HepG2 (cell line): ENCODE data around the gene ZBTB7B. TPM values are rescaled to one million over a fixed set of nuclear protein-coding genes. Genes with fewer than 3 reads are reported as not detected.

Experiments used
- ATAC-seq: fragments of 200-7000 bp; cut with Tn5 transposase; 3 replicates; pipeline ENCODE4 v1.9.1; 2020; ENCODE audit warnings: mild to moderate bottlenecking, moderate library complexity
- BruUV-seq: library from RNA; stranded (reverse); fragments of 400-500 nt; replicated peaks from 2 replicates; lab custom pipeline; 2021; lab: Mats Ljungman, UMichigan
- CTCF ChIA-PET: fragments of 300-600 bp; formaldehyde crosslinking; extraction: SDS; loops from one replicate; lab custom pipeline; 2021; ENCODE audit warnings: low total read pairs, inconsistent platforms, low intra/inter-chr PET ratio; lab: Yijun Ruan, JAX
- POLR2A ChIA-PET: fragments of 350-600 bp; sonication (Branson Sonifier 250); formaldehyde crosslinking; loops from one replicate; lab custom pipeline; 2020; ENCODE audit warnings: antibody characterized with exemption, inconsistent platforms; lab: Yijun Ruan, JAX
- DNase-seq: peaks from one replicate; pipeline ENCODE4 v3.0.0-alpha.2; 2015; ENCODE audit warnings: low spot score
- FAIRE-seq: peaks from 3 replicates; lab custom pipeline; 2011; peaks lifted over from hg19 to GRCh38; lab: Jason Lieb, UNC
- H2AFZ ChIP-seq: one replicate; pipeline ENCODE4 v1.6.1; 2011; ENCODE audit warnings: low read length, inconsistent platforms
- H3K27ac ChIP-seq: fragments of 300-600 bp; 3 replicates; pipeline ENCODE4 v1.8.0; 2011; ENCODE audit warnings: mixed run types, mild to moderate bottlenecking, mixed read lengths, low read length, inconsistent platforms; ENCODE audit not compliant: insufficient read depth; ENCODE audit errors: extremely low read length
- H3K27me3 ChIP-seq, 2 experiments: fragments of 200-600 bp in 1 of 2; 2 replicates in 1 of 2; 3 replicates in 1 of 2; pipeline versions ENCODE4 v1.6.0 to v1.8.0; 2011; ENCODE audit warnings: low read length in 2 of 2, mild to moderate bottlenecking in 2 of 2, moderate library complexity in 2 of 2, inconsistent platforms in 1 of 2; ENCODE audit not compliant: insufficient read depth in 2 of 2, control insufficient read depth in 1 of 2
- H3K36me3 ChIP-seq, 2 experiments: fragments of 200-600 bp in 1 of 2; replicated peaks in 1 of 2; 2 replicates in 1 of 2; 3 replicates in 1 of 2; pipeline versions ENCODE4 v1.5.1 to v1.8.0; 2011; ENCODE audit warnings: low read length in 2 of 2, inconsistent platforms in 1 of 2; ENCODE audit not compliant: insufficient read depth in 2 of 2, control insufficient read depth in 1 of 2
- H3K4me1 ChIP-seq: 2 replicates; pipeline ENCODE4 v1.5.1; 2012; ENCODE audit warnings: low read length, inconsistent platforms; ENCODE audit not compliant: insufficient read depth
- H3K4me2 ChIP-seq: 2 replicates; pipeline ENCODE4 v1.6.0; 2011; ENCODE audit warnings: low read depth, low read length, inconsistent platforms
- H3K4me3 ChIP-seq, 3 experiments: fragments of 200-600 bp in 1 of 3; sonication (generic), shearing (Covaris generic) in 1 of 3; replicated peaks in 1 of 3; 2 replicates each; pipeline ENCODE4 v1.5.1; 2011 to 2016; ENCODE audit warnings: low read length in 3 of 3, inconsistent platforms in 2 of 3, low read depth in 2 of 3, mild to moderate bottlenecking in 2 of 3, control low read depth in 1 of 3, mixed read lengths in 1 of 3; ENCODE audit not compliant: insufficient read depth in 1 of 3
- H3K79me2 ChIP-seq: one replicate; pipeline ENCODE4 v1.6.1; 2011; ENCODE audit warnings: low read length, inconsistent platforms; ENCODE audit not compliant: insufficient read depth
- H3K9ac ChIP-seq: 2 replicates; pipeline ENCODE4 v1.6.0; 2011; ENCODE audit warnings: mild to moderate bottlenecking, low read depth, low read length, inconsistent platforms; ENCODE audit not compliant: insufficient read depth
- H3K9me3 ChIP-seq: 2 replicates; pipeline ENCODE4 v1.5.1; 2012; ENCODE audit warnings: mild to moderate bottlenecking, low read length
- H4K20me1 ChIP-seq: 2 replicates; pipeline ENCODE4 v1.6.0; 2011; ENCODE audit warnings: inconsistent platforms, mild to moderate bottlenecking, low read length, moderate library complexity; ENCODE audit not compliant: insufficient read depth
- CHD4 ChIP-seq: fragments of 200-600 bp; sonication (generic); IDR thresholded peaks from 2 replicates; pipeline ENCODE4 v1.7.0; 2017; ENCODE audit warnings: mild to moderate bottlenecking, low read length, borderline replicate concordance
- HNRNPL ChIP-seq: fragments of 200-400 bp; formaldehyde crosslinking; IDR thresholded peaks from 2 replicates; pipeline ENCODE4 v1.6.1; 2017; ENCODE audit warnings: mild to moderate bottlenecking, low read depth, low read length
- PAF1 ChIP-seq: IDR thresholded peaks from 2 replicates; pipeline ENCODE4 v1.6.1; 2016; ENCODE audit warnings: missing genetic modification reagents, missing compliant biosample characterization
- RERE ChIP-seq: IDR thresholded peaks from 2 replicates; pipeline ENCODE4 v1.6.1; 2016; ENCODE audit warnings: low read depth, missing genetic modification reagents, missing compliant biosample characterization
- WGBS: methylation state at CpG from one replicate; pipeline ENCODE4 v1.1.6; 2017; ENCODE audit warnings: low lambda C conversion rate; 5-methylcytosine and 5-hydroxymethylcytosine counted together
- in situ Hi-C: cut with HindIII; loops from 2 replicates; pipeline ENCODE4 v1.10.0; 2017; ENCODE audit warnings: low pct_unique_long_range_greater_than_20kb; ENCODE audit not compliant: extremely low pct_ligation_motif_present
- intact Hi-C: fragments of 100-400 bp; cut with micrococcal nuclease; formaldehyde crosslinking; loops from one replicate; pipeline ENCODE4 v1.10.0; 2022; ENCODE audit not compliant: unreplicated experiment
- polyA plus RNA-seq, 8 experiments: library from polyadenylated mRNA; depleted of rRNA in 3 of 8; stranded (reverse) in 7 of 8; unstranded in 1 of 8; fragments of >200 nt; fragmentation: Illumina TruSeq in 4 of 8; extraction: Trizol in 4 of 8; gene quantifications; 2 replicates each; pipeline versions ENCODE4 v1.2.1 to v1.2.3, GENCODE V29; 2011 to 2016; ENCODE audit warnings: low read depth in 4 of 8, missing spikeins in 1 of 8, mixed read lengths in 1 of 8; ENCODE audit not compliant: insufficient read depth in 1 of 8
- total RNA-seq, 5 experiments: library from RNA; depleted of rRNA; stranded (reverse); fragments of >200 nt; fragmentation: Illumina TruSeq; extraction: Trizol; gene quantifications; 2 replicates each; pipeline ENCODE4 v1.2.3, GENCODE V29; 2016; ENCODE audit warnings: low read depth in 1 of 5

The ZBTB7B gene
- total and polyA plus RNA-seq, 2 of the 13 experiments (the other 11 are each of a cell fraction or from before 2014, with no cell fraction given), result 15.5 to 17.5 TPM

GRCh38 chr1:155011004-155011416, 8.4 kb downstream of the ZBTB7B start (continued):
- no peak for TF ChIP-seq RERE
- no peak for TF ChIP-seq CHD4

GRCh38 chr1:155011437-155012025, 8.9 kb downstream of the ZBTB7B start:
- in situ Hi-C loops, result no loop called here

More at GRCh38 chr1:155011437-155012025, 8.9 kb downstream of the ZBTB7B start:
- H3K4me2 ChIP-seq, result no peak overlapping the region
- CTCF ChIA-PET, result no interaction called here
- no peak for DNase-seq
- H3K79me2 ChIP-seq, result peaks cover 24% of the 10 kb centered on the region
- H3K27ac ChIP-seq, result no peak overlapping the region
- no peaks in the 10 kb centered on the region for H3K27me3 ChIP-seq
- BruUV-seq, result no TSS peak
- no peak for FAIRE-seq
- H4K20me1 ChIP-seq, result peaks cover 11% of the 10 kb centered on the region; the same call in 1 of the 2 replicates
- H3K9ac ChIP-seq, result no peak overlapping the region
- no peaks in the 10 kb centered on the region for H3K9me3 ChIP-seq
- 89% methylated on average over 3 of the region's 6 CpGs for WGBS
- peak; percentile 95 for TF ChIP-seq HNRNPL
- no peak for TF ChIP-seq PAF1
- peaks cover 6 to 33% of the 10 kb centered on the region in 2 experiments; a peak in 4 of 5 replicates for H3K36me3 ChIP-seq
- intact Hi-C loops, result no loop called here
- POLR2A ChIA-PET, result interaction anchor here (2.1 to 8.2 kb wide), 2 partner anchors 9 to 38 kb away, joined by 9 to 90 read pairs; partner anchors contain the start of gene ZBTB7B
- H3K4me3 ChIP-seq, result no peak overlapping the region
- peaks cover 70% of the 10 kb centered on the region for H3K4me1 ChIP-seq
- no peak for ATAC-seq
- H2AFZ ChIP-seq, result no peak overlapping the region
